HG02885 (cell line): ENCODE data around the gene MACIR.
"Not testable (repeated sequence)": the region's sequence is repeated elsewhere in the genome, so short reads cannot be mapped to it uniquely, and the experiment has no call there.

Experiments used
- ATAC-seq: cut with Tn5 transposase; IDR thresholded peaks from one replicate; pipeline ENCODE4 v1.9.1; 2021; ENCODE audit warnings: mild to moderate bottlenecking; ENCODE audit not compliant: unreplicated experiment, poor library complexity

The MACIR gene, protein sequence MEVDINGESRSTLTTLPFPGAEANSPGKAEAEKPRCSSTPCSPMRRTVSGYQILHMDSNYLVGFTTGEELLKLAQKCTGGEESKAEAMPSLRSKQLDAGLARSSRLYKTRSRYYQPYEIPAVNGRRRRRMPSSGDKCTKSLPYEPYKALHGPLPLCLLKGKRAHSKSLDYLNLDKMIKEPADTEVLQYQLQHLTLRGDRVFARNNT

DNA sequence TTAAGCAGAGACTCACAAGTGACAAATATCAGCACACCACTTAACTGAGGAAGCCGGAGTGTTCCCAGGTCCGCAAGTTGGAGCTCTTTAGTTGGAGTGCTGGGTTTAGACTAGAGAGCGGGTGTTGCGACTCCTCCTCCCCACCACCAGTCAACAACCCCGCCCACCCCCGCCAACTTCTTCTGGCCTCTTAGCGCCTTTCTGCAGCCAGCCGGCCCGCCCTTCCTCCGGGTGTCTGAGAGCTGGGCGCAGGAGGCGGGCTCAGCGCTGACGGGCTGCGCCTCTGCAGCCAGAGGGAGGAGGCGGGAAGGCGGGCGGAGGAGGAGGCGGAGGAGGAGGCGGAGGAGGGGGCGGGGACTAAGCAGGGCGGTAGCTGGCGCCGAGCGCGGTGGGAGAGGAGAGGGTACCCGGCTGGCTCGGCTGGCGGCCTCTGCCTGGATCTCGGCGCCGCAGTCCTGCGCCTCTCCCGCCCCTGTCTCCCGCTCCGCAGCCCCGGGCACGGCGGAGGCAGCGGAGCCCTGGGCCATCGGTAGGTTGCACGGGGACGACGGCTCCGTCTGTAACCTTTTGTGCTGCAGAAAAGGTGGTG lies at the start of gene MACIR:
MACIR (plus strand) TSS at position 396 of the 589 bp plus-strand sequence. CDS start 17,157 bp downstream, outside the sequence.
- peak; percentile 82 for ATAC-seq

DNA sequence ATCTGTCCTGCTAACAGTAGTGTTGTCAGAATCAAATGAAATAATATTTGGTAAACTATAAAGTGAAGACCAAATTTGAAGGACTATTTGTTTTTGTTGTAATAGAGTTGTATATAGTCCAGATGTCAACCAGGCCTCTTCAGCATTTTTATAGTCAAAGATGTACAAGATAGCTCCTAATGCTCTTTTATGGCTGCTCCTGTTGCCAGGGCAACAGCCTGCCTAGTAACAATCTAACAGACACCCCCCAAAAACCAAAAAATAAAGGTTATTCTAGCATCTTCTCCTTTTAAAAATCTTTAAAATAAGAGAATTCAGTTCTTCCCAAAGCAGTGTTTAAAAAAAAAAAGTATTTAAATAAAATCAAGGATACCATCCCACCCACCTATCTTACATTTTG lies 49.5 kb upstream of the MACIR start:
- no peak for ATAC-seq

DNA sequence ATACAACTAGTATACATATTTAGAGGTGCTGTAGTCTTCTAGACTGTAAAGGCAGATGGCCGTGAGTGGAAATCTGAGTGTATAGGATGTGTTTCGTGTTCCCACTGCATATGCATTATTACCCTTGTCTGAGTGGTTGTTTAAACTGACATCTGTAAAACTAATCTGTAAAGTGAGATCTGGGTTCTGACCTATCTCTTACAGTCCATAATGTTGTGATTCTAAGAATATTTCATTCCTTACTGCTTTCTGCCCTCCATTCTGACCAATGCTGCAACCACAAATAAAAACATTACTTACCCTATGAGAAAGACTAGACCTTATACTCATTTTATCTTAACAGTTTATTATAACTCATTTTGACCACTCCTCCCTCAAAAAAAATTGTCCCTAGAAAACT lies 47.6 kb upstream of the MACIR start:
- ATAC-seq, result no peak

DNA sequence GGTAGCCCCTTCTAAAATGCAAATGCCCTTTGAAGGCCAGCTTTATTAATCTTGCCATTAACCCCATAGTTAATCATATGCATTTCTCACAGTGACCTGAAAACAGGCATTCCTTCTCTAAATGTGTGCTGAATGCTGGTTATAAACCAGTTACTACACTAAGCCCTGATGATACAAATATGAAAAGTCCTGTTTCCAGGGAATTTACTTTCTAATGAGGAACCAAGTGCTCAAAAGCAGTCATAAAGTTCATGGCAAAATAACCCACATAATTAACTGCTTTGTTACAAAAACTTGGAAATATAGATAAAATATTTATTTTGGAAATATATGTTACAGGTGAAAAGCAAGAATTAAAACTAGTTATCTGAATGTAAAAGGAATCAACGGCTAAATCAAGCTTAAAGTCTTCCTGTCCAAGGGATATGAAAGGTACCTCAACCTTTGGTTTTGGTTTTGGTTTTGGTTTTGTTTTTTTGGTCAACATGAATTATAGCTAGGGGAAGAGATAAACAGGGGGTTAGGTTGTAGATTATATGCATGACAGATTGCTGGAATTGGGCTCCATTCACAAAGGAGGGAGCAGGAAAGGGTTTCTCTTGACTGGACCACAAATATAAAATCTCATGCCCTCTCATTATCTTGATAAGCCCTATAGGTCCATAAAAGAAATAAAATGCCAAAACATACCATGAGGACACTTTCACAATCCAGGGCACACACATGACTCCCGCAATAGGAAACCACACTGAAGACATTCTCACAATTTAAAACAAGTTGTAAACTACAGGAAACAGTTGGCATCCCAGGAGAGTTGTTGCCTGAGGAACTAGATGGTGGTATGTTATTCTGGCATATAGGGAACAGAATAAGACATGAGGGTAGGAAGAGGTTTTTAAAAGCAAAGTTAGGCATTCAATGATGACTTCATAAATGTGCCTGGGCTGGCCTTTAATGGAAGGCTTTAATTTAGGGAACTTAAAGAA lies 46.7 kb upstream of the MACIR start:
- peak; percentile 64 for ATAC-seq

DNA sequence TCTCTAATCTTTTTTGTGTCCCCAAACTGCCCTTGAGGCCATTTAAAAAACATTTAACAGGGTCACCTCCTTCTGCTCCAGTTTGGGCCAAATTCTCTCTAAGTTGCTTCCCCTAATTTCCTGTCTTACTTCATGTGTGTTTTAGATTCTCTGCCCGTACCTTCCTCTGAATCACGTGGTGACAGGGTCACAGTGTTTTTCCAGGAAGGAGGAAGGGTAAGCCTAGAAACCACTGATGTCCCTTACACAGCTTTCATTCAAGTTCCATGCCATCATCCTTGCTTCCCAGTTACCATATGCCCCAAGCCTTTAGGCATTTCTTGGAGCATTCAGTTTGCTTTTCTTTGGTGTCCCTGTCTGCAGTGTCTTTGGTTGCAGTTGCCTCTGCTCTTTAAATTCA lies 42.4 kb upstream of the MACIR start:
- no peak for ATAC-seq

DNA sequence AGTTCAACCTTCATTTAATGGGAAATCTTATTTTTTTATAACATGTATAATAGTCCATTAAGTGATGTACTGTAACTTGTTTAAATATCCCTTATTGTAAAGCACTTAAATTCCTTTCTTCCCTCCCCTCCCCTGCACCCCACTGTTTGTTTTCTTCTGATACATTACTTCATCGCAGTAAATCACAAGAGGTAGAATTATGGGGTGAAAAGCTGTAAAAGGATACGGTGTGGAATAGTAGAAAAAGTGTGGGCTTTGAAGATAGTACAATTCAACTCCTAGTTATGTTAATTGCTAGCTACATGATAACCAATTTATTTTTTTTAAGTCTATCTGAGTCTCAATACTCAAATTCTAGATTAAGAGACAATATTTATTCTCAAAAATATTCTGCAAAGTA lies 41.9 kb upstream of the MACIR start:
- ATAC-seq, result no peak

DNA sequence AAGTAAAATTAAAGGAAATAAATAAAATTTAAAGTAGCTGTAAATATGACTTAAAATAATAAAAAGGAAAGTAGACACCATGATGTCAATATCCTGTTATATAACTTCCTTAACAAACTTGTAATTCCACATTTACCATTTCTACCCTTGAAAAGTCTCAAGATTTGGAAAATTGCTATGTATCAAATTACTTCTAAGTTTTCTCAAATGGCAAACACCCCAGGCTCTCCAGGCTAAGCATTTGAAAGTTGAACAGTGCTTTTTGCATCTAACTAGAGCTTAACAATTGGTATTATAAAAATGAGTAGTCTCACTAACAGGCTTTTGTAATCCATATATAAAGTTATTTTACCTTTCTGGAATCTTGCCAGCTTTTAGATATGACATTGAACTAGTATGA lies 41.5 kb upstream of the MACIR start:
- no peak for ATAC-seq

DNA sequence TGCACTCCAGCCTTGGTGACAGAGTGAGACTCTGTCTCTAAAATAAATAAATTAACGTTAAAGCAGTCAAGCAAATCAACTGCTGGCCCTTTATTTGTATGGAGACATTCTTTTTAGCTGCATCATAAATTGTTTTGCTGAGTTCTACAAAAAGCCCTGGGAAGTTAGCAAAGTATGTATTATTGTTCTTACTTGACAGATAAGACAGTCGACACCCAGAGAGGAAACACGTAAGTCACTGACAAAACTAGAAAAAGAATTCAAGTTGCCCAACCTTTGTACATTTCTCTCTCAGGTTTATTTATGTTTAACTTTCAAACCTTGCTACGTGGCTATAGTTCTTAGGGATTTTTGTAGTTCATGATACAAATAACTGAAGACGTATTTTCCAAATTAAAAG lies 40.4 kb upstream of the MACIR start:
- ATAC-seq, result no peak

DNA sequence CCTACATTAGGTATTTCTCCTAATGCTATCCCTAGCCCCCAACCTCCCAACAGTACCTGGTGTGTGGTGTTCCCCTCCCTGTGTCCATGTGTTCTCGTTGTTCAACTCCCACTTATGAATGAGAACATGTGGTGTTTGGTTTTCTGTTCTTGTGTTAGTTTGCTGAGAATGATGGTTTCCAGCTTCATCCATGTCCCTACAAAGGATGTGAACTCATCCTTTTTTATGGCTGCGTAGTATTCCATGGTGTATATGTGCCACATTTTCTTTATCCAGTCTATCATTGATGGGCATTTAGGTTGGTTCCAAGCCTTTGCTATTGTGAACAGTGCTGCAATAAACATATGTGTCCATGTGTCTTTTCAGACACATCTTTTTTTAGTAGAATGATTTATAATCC lies 39.5 kb upstream of the MACIR start:
- not testable (repeated sequence) for ATAC-seq

DNA sequence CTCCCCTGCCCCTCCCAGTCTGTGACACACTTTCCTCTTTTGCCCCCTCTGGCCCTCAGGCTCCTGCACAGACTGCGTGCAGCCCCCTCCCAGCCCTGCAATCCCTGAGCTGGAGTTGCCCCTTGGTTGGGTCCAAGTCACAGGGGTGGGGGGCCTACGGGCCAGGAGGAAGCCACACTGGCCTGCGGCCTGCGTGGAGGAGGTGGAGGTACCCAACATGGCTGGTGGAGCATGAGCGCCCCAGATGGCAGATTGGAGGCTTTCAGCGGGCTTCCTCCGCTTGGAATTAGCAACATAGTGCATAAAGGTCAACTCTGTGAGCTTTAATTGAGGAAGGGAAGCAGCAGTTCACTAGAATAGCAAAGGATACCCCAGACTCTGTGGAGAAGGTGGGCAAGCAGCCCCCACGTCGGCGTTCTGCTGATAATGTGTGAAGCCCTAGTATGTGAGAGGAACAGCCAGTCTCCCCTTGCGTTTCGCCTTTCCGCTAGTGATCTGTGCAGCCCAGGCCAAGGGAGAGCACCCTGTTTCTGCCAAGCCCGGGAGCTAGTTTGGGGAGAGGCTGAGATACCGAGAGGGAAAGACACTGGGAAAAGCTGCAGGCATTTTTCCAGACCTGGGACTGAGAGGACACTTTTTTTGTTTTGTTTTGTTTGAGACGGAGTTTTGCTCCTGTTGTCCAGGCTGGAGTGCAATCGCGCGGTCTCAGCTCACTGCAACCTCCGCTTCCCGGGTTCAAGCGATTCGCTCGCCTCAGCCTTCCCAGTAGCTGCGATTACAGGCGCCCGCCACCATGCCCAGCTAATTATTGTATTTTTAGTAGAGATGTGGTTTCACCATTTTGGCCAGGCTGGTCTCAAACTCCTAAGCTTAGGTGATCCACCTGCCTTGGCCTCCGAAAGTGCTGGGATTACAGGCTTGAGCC lies 35.3 kb upstream of the MACIR start:
- ATAC-seq, result no peak

DNA sequence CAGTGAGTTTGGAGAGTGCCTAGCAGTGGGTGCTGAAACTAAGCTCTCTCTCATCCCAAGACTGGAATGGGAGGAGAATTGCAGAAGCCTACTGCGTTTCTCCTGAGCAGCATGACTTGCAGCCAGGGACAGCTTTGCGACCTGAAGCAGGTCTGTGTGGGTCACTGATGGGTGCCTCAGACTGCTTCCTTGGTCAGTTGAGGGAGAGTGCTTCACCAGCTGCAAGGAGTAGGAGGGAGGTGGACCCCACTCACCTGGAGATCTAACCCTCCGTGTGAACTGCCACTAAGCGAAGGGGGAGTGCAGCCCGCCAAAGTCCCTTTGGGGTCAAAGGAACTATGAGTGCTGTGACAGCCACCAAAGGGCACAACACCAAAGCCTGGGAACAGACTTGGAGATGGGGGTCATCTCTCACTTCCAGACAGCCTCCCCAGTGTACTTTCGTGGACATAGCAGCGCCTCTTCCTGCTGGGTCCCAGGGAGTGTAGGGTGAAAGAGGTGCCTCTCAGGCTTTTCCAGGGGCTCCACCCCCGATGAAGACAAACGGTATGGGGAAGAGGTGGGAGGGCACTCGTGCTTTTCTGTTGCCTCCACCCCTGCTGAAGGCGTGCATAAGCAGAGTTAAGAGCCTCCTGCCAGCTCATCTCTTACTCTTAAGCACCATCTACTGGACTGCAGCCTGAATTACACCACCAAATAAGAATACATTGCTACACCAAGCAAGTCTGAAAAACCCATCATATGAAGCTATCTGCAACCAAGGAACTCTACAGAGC lies 34.3 kb upstream of the MACIR start:
- ATAC-seq, result peak; percentile 88

DNA sequence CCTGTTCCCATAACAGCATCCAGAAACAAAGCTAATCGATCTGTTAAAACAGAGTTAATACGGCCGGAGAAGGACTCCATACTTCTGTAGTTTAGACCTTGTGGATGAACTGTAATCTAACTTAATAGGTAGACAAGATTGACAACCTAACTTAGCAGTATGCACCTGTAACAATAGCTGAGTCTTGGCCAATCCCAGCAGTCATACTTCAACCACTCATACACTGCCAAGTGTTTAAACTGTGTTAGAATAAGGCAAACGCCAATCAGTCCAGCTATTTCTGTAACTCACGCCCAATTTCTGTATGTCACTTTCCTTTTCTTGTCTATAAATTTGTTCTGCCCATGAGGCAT lies 33.7 kb upstream of the MACIR start:
- ATAC-seq, result no peak

DNA sequence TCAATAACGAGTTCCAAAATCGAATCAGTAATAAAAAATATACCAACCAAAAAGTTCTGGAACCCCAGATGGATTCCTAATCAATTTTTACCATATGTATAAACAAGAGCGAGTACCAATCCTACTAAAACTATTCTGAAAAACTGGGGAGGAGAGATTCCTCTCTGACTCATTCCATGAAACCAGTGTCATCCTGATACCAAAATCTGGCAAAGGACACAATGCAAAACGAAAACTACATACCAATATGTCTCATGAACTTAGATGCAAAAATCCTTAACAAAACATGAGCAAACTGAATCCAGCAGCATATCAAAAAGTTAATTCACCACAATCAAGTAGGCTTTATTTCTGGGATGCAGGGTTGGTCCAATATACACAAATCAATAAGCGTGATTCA lies 30.5 kb upstream of the MACIR start:
- ATAC-seq, result no peak

DNA sequence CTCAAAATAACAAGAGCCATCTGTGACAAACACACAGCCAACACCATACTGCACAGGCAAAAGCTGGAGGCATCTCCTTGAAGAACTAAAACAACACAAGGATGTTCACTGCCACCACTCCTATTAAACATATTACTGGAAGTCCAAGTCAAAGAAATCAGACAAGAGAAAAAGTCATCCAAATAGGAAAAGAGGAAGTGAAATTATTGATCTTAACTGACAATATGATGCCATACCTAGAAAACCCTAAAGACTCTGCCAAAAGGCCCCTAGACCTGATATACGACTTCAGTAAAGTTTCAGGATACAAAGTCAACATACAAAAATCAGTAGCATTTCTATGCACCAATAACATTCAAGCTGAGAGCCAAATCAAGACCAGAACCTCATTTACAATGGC lies 30.0 kb upstream of the MACIR start:
- ATAC-seq, result no peak

DNA sequence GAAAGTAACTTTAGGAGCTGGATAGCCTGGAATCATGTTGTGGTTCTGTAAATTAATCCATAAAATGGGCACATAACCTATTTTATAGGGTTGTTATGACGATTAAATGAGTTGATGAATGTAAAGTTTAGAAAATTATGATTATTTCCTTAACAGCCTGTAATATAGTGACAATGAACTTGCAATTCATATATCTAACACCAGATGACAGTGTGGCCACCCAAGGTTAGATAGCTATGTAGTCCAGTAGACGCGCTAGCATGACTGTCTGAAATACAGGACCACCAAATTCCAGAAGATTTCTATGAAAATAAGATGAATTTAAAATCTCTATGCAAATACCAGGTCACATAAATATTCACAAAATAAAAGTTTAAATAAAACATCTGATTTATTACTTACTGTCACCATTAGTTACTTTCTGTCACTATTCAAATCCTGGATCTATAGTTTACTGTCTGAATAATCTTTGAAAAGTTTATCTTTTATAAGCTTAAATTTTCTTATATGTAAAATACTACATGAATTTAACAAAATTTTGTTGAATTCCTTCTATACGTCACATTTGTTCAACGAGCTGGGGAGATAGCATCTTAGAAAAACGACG lies 26.1 kb upstream of the MACIR start:
- peak; percentile 81 for ATAC-seq

DNA sequence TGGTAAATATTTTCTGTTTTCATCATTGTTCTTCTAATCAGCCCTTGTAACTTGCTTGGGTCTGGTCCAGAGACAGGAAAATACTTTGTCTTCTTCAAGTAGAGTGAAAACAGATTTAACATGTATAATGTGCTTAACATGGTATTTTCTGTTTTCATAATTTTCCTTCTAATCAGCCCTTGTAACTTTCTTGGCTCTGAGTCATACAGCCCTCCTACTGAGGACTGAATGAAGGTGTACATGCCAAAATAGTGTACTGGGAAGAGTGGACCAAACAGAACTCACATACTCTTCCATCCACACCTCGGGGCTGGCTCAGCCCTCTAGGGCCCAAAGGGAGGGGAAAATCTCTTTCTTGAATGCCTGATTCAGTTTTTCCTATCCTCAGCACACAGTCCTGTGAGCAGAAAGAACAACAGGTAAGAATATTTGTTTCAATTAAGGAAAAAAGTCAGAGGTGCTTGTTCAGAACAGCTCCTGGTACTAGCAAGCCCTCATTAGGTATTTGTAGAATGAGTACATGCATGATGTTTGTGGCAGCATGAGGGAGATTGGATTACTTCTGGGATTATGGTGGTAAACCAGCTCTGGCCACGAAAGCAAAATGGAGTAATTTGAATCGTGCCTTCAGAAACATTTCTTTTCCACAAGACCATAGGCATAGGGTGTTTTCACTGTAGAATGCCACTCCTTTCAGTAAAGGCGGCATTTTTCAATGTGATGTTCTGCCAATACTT lies 24.2 kb upstream of the MACIR start:
- ATAC-seq, result no peak

DNA sequence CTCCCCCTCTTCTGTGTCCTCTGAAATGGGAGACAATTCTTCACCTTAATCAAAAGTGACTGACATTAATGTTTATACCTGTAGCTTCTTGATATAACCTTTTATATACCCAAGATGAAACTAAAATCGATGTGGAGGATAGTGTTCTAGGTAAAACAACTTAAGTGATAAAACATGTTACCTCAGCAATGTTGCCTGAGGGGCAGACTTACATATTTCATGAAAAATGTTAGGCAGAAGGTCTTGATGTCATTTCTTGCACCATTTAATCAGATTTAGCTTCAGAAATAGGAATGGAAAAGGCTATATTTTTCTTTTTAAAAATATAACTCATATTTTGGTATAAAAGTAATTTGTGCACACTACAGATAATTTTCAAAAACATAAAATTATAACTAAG lies 22.7 kb upstream of the MACIR start:
- no peak for ATAC-seq

DNA sequence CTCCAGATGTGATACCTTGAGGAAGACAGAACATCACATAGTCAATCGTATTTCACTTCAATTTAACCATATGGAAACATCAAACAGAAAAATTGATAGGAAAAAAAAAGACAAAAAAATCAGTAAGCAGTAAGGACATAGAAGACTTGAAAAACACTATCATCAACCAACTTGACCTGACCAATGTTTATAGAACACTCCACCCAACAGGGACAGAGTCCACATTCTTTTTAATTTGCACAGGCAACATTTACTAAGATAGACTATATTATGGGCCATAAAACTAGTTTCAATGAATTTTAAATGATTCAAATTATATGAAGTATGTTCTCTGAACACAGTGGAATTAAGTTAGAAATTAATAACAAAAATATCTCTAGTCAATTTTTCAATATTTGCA lies 20.8 kb upstream of the MACIR start:
- no peak for ATAC-seq

DNA sequence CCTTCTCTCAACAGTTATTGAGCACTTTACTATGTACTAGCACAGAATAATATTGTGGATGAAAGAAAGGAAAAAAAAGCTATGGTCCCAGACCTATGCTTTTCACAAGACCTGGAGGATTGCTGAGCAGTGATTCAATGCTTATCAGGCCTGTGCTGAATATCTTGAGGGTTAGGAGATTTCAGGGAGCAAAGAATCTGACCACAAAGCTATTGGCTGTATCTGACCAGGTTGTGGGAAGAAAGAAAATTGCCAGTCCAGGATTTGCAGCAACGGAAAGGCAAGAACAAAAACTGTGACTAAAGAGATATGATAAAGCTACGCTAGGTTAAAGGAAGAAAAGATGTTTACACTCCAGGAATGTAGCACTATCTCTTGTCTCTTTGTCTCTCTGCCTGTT lies 14.9 kb upstream of the MACIR start:
- ATAC-seq, result no peak
